ENCODE data around the gene NOTCH3.
A peak's percentile ranks its signal among the peaks of the same experiment; 100 is the strongest.

The NOTCH3 gene

DNA sequence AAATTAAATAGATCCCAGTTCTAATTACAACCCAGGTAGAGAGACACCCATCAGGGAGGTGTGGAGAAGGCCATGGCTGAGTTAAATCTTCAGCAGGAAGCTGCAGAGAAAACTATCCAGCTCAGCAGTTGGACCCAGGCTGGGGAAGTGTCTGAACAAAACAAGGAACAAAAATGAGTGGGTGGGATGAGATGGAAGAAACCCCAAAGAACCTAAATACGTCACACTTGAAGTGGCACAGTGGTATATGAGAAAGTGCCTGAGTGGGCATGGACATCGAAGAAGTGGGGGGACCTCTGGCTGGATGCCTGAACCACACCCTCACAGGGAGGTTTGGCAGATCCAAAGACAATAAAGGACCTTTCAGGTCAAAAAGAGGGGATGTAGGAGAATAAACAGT is 35.0 kb upstream of the NOTCH3 start:
- no peak for DNase-seq

DNA sequence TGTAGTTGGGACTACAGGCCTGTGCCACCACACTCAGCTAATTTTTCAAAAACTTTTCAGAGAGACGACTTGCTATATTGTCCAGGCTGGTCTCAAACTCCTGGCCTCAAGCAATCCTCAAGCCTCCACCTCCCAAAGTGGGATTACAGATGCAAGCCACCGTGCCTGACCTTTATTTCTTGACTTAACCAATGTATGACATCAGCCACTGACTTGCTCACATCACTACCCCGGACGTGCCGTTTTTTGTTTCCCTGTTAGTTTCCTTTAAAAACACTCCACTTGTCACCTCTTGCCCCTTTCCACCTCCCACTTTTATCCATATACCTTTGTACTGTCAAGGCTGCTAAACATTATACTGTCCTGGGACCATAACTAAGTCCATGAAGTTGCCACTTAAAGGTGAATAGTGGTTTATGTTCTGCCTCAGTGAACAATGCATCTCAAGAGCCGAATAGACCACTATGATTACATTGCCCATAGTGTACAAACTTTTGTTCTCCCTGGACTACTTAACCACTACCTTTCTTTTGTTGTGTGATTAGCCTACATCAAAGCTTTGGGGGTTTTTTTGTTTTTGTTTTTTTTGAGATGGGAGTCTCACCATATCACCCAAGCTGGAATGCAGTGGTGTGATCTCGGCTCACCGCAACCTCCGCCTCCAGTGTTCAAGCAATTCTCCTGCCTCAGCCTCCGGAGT is 33.8 kb upstream of the NOTCH3 start:
- DNase-seq: no peak

DNA sequence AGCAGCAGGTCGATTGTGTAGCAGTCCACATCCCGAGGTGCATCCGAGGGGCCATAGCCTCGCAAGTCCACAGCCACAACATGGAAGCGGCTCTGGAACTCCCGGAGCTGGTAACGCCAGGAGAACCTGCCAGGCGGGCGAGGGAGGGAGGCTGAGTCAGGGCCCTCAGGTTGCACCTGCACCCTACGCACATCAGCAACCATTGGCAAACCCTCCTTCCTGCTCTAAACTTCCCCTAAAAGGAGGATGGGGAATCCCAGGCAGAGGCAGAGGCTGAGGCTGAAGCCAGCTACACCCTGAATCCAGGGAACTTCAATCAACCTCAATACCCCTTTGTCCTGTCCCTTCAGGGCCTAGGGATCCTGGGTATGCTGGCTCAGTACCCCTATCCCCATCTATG is 30.5 kb upstream of the NOTCH3 start:
- peak; percentile 32 for DNase-seq

DNA sequence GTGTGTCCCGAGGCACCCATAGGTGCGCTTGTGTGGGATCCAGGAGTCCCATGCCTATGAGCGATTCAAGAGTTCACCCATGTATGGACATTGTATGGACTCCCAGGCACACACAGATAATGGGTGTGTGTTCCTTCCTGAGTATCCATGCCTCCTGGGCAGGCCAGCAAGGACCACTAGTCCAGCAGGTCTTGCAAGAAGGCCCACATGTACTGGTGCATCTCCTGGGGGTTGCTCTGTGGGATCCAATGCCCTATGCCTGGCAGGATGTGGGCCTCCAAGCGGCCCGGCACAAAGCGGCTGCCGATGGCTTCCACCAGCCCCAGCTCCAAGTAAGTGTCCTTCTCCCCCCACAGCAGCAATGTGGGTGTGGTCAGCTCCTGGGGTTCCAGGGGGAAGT is 26.5 kb upstream of the NOTCH3 start:
- DNase-seq: no peak

DNA sequence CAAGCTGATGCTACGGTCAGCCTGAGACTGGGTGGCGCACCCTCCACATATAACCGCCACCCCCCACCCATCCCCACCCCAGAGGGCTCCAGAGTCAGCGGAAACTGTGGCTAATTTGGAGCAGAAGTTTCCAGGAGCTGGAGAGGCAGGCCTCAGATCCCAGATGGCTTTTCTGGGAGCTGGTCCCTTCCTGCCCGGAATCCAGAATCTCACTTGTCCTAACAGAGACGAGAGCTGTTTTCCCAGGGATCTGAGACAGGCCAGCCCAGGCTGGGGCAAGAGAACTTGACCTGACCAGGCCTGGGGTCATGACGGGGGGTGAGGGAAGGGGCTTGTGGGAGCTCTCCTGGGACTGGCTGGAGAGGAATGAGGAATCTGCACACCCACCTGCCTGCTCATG is 25.0 kb upstream of the NOTCH3 start:
- DNase-seq: no peak

DNA sequence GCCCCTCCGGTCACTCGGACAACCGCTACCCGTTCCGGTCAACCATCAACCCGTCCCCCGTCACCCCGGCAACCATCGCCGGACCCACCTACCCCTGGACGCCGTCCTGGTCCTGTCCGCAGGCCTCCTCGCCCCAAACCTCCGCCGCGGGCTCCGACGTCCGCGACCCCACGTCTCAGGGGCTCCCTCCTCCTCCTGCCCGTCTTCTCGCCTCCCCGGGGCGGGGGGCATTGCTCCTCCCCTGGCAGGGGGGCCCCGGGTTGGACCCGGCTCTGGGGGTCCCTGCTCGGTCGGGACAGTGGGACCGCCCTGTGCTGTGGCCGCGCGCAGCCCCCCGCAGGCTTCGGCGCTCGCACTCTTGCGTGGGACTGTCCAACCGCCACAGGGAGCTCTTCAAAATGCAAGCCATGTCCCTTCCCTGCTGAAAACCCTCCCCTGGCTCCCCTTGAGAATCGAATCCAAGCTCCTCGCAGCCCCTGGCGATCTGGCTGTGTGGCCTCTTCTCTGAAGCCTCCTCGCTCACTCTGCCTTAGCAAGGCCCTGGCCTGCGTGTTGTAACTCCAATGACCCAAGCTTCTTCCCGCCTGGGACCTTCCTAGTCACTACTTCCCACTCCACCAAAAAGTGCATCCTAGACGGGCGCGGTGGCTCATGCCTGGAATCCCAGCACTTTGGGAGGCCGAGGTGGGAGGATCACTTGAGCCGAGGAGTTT is 23.0 kb upstream of the NOTCH3 start:
- DNase-seq: no peak

DNA sequence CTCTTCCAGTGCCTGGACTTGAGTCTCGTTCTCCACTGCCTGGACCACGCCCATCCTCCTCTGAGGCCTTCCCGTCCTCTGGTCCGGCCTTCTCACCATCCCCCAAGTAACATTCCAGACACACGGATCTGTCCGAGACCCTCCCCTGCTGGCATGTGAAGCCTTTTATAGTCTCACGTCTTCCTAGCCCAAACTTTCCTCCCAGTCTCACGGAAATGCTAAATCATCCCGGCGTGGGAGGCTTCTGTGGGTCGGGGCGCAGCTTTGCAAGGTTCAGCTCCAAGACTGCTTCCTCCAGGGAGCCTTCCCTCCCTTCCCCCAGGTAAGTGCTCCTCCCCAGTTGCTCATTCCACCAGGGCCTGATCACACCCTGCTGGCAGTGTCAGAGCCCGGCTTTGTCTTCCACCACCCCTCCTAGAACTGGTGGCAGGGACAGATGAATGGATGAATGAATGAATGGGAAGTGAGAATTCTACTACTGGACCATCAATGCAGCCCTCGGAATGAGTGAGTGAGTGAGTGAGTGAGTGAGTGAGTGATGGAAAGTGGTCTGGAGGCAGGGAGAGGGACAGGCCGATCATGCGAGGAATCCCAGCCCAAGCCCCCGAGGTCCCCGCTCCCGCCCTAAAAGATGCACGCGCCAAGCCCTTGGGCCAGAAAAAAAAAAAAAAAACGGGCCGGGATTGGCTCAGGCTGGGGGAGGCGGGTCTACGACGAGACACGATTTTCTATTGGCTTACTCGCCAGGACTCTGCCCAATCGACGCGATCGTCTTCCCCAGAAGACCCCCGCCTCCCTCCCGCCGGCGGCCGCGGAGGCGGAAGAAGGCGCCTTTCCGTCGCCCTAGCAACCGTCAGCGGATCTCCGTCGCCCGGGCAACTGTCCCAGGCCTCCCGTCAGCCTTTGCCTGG is 22.2 kb upstream of the NOTCH3 start:
- peak; percentile 98 for DNase-seq

DNA sequence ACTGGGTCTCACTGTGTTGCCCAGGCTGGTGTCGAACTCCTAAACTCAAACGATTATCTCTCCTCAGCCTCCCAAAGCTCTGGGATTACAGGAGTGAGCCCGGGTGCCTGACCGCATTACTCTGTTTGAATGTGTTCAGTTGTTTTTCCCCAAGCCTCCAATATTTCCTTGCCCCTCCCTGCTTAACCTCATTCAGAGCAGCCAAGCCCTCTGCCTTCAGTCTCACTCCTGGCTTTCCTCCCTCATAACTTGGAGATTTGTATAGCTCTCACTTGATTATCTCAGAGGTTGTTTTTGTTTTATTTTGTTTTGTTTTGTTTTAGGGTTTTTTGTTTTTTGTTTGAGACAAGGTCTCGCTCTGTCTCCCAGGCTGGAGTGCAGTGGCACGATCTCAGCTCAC is 20.0 kb upstream of the NOTCH3 start:
- DNase-seq: no peak

DNA sequence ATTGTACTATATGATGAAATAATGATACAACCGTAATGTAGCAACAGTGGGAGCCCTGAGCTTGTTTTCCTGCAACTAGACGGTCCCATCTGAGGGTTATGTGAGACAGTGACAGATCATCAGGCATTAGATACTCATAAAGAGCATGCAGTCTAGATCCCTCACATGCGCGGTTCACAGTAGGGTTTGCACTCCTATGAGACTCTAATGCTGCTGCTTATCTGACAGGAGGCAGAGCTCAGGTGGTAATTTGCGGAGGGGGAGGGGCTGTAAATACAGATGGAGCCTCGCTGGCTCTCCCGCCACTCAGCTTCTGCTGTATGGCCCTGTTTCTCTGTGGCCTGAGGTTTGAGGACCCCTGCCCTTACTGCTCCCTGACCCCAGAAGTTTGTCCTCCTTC is 17.7 kb upstream of the NOTCH3 start:
- DNase-seq: no peak

DNA sequence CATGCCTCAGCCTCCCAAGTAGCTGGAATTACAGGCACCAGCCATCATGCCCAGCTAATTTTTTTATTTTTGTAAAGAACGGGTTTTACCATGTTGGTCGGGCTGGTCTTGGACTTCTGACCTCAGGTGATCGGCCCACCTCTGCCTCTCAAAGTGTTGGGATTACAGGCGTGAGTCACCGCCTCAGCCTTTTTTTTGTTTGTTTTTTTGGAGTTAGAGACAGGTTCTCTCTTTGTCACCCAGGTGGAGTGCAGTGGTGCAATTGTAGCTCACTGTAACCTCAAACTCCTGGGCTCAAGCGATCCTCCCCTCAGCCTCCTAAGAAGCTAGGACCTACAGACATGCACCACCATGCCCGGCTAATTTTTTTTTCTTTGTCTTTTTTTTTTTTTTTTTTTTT is 15.6 kb upstream of the NOTCH3 start:
- no peak for DNase-seq

DNA sequence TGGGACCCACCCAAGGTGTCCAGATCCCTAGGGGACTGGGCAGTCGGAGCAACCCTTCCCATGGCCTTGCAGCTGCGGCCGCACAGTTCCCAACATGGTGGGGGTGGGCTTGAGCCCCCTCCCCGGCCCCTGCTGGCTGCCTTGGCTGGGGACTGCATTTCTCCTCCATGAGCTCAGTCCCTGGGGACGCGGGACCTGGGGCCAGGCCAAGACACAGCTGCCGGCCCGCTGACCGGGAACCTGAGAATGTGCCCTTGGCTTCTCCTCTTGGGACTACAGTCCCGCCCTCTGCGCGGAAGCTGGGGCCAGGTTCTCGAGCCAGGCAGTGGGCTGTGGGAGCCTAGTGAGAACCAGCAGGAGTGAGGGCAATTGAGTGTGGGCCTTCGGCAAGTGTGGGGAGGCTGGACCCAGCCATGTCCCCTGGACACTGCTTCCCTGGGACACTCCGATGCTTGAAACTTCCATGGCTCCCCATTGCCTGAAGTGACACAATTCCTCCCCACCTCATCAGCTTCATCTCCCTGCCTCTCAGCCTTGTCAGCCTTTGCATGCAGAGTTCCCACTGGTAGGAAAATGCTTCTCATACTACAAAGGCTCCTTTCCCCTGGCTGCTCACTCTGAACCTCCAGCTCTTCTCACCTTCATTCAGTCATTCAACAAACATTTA is 13.1 kb upstream of the NOTCH3 start:
- peak; percentile 79 for DNase-seq

DNA sequence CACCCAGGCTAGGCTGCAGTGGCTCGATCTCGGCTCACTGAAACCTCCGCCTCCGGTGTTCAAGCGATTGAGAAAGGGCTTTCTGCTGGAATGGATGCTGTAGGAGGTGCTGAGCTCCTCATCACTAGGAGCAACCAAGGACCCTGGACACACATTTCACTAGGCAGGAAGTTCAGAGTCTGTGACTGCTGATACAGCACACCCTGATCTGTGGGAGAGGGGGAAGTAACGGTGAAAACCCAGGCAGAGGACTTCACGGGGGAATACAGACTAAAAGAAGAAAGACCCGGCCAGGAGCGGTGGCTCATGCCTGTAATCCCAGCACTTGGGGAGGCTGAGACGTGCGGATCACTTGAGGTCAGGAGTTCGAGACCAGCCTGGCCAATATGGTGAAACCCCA is 11.9 kb upstream of the NOTCH3 start:
- no peak for DNase-seq

DNA sequence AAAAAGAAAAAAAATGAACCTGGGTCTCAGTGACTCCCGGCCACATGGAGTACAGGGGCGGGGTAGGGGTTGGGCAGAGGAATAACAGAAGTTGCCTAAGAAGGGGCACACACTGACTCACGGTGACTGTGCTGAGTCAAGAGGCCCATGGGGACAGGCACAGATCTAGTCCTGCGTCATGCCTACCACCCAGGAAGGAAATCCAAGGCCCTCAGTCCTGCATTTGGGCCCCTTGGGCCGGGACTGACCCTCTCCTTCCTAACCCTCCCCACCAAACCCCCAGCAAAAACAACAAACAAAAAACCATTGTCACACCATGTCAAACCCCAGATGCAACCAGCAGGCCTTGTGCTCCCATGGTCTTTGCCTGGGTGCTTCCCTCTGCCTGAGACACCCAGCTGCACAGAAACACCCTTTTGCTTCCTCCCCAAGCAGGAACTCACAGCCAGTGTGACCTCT is 9.6 kb upstream of the NOTCH3 start:
- no peak for DNase-seq

DNA sequence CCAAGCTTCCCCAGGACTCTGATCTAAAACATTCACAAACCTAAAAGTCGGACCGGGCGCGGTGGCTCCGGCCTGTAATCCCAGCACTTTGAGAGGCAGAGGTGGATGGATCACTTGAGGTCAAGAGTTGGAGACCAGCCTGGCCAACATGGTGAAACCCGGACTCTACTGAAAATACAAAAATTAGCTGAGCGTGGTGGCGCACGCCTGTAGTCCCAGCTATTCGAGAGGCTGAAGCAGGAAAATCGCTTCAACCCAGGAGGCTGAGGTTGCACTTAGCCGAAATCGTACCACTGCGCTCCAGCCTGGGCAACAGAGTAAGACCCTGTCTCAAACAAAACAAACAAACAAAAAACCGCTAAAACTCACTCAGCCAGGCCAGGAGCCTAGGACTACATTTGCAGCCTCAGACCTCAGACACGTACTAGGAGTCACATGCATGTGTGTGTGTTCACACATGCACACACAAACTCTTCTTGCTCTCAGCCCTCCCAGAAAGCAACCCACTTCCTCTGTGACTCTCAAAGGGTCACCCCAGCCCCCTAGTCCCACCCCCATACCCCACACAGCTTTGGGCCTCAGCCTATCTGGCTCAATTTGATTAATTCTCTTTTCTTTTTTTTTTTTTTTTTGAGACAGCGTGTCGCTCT is 704 bp upstream of the NOTCH3 start:
- DNase-seq: no peak

DNA sequence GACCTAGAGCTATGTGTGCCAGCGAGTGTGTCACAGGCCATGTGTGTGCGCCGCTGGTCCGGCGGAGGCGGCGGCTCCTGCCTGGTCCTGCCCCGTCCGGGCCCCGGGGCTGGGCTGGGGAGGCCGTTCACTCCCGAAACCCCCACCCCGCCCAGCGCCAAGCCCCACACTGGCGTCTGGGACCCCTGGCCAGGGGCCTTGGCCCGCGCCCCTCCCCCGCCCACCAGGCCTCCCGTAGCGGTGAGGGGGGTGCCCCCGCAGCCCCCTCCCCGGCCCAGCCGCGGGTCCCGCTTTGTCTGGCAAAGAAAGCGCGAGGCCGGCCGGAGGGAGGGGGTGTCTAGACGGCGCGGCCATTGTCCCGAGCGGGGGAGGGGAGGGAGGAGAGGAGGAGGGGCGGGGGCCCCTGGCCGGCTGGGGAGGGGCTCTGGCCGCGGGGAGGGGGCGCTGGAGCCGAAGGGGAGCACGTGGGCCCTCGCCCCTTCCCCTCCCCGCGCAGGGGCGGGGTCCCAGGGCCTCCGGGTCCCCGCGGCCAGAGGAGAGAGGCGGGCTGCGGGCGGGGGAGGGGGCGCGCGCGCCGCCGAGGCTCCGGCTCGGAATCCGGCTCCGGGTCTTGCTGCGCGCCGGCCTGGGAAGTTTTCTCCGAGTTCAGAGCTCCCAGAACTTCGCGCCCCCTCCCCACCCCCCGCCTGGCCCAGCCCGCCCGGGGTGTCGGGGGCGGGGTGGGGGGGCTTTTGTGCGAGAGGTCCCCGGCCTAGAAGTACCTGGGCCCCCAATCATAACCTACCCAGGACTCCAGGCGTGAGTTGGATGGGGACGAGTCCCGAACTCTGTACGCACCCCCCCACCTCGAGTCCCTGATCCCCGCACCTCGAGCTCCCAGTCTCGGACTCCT is 888 bp downstream of the NOTCH3 start:
- DNase-seq: peak; percentile 87

DNA sequence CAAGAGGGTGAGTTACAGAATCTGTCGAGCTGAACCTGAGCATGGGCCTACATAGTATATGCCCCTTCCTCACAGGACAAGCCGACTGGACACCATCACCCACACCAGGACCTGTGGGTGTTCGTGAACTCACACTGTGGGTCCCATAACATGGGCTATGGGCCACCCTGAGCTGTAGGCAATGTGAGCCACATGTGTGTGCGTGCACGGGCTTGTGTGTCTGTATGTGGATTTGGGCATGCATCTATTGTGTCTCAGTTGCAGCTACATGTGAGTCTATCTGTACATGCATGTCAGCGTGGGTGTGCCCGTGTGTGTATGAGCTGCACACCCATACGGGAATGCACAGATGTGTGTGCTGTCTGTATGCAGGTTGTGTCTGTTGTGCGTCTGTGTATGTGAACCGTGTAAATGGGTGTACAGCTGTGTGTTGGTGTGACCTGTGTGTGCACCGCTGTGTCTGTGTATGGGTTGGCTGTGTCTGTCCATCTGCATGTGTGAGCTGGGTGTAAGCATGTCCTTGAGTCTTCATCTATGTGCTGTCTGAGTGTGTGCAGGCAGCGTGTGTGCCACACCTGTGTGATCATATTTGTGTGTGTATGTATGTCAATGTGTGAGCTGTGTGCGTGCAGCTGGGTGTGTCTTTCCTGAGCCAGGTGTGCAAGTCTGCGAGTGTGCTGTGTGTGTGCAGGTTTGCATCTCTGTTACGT is 1.7 kb downstream of the NOTCH3 start:
- DNase-seq: no peak

DNA sequence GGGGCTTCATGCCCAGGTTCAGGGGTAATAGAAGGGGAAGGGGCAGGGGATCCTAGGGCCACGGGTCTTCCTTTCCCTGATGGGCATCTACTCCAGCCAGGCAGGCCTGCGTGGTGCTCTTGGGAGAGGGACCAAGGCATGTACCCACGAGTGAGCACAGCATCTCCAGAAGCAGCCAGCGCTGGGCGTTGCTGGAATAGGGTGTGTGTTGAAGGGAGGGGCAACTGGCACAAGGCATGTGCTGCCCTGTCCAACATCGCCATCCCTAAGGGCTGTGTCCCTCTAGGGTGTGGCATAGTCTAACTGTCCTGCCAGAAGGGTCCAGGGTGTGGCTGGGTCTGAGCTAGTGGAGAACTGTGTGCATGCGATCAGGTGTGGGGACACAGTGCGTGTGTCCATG is 2.9 kb downstream of the NOTCH3 start:
- DNase-seq: peak; percentile 56

DNA sequence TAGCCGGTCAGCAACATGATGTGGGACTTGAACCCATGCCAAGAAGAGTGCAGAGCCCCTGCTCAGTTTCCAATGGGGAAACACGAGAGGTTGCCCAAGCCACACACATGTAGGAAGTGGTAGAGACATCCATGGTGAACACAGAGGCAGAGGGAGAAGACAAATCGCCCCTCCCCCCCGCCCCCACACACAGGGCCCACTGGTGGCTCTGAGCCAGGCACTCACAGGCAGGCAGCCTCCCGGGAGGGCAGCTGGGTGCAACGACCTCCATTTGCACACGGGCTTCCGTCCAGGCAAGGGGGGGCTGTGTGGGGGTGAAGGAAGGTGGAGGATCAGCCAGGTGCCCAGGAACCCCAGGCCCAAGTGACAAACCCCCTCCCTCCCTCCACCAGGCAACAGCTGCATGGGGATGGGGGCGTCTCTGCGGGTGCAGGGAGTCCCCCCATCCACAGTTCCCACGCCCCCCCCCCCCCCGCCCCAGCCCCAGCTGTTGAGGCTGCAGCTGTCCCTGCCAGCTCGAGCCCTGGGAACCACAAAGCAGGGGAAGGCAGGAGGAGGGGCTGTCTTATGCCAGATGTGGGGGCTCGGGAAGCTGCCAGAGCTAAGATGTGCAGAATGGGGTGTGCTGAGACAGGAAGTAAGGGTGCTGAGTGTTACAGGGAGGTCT is 3.4 kb downstream of the NOTCH3 start:
- peak; percentile 82 for DNase-seq

DNA sequence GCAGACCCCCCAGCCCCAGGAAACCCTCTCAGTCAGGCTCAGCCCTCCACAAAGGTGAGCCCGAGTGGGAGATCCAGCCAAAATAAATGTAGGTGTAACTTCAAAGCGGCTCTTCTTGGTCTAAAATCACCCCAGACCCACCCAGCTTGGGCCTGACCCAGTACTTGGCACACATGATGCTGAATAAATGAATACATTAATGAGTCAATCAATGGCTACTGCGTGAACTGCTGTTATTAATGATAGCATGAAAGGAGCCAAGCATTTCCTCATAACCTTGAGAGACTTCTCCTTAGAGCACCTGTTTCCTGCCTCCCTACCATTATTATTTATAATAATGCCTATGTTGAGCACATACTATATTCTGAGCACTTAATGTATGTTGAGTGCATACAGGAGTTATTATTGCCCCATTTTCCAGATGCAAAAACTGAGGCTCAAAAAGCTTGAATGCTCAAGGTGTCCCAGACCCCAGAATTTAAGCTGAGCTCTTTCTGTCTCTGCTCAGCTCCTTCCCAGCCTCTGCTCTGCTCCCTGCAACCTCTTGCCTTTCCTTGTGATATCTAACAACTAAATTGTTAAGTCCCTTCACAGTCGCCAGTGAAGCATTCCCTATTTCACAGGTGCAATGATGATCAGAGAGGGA is 4.3 kb downstream of the NOTCH3 start:
- DNase-seq: no peak
